GM19438 (cell line): Measurements from ENCODE around the gene NRGN.

ENCODE experiments used
- ATAC-seq: cut with Tn5 transposase; IDR thresholded peaks from one replicate; pipeline ENCODE4 v1.9.1; 2021; ENCODE audit warnings: low read depth; ENCODE audit not compliant: unreplicated experiment

NRGN gene

DNA sequence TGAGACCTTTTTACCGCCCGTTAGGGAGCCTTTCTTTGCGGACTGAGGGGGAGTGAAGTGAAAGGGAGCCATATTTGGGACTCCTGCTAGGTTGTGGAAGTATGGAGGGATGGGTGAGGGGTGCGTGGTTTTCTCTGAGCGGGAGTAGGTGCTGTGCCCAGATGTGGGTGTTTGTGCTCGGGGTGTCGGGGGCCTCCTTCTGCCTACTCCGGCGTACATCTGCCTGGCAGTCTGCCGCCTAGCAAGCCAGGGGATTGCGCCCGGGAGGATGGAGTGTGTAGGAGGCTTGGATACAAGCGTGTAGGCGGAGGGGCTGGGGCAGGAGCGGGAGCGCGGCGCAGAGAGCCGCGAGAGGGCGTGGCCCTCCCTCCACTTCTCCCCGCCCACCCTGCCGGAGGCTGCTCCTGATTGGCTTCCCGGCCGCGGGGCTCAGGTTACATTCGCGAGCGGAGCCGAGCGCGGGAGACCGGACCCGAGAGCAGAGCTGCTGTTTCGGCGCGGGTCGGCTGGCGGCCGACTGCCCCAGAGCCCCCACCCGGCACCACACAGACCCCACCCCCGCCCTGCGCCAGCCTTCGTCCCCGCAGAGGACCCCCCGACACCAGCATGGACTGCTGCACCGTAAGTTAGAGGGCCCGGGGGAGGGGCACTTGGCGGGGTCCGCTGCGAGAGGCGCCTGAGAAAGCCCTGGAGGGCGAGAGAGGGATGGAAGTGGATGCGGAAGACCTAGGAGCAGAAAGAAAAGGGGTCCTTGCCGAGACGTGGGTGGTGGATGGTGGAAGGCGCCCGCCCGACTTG lies at the start of gene NRGN:
NRGN (plus strand) TSS at position 464 of the 798 bp plus-strand sequence; CDS start at position 607, 143 bp downstream.
- ATAC-seq: peak; percentile 96

DNA sequence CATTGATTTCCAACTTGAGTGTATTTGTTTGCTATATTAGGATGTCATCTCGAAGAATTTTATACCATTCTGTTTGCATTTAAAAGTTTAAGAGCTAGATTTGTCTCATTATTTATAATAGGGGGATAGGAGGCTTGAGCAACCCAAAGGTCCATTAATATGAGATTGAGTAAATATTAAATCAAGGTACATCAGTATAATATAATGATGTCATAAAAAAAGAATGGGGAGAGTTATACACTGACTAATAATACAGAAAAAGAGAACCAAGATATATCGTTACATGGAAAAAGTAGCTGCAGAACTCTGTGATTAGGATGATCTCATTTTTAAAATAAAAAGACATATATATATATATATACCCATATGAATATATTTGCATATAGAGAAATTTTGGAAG lies 46.6 kb upstream of the NRGN start:
- ATAC-seq: no peak

DNA sequence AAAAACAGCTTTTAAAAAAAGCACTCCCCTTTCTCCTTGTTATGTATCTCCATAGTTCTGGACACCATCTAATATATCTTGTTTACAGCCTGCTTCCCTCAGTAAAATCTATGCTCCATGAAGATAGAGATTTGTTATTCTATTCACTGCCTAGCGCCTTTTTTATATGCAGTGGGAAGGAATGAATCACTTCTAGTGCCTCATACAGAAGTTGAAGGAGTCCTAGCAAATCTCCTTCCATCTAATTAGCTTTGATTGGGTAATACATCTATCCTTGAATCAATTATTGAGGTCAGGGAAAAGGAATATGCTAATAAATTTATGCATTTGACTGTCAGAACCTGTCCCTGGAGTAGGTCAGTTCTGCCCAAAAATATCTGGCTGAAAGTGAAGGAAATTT lies 40.2 kb upstream of the NRGN start:
- ATAC-seq: no peak

DNA sequence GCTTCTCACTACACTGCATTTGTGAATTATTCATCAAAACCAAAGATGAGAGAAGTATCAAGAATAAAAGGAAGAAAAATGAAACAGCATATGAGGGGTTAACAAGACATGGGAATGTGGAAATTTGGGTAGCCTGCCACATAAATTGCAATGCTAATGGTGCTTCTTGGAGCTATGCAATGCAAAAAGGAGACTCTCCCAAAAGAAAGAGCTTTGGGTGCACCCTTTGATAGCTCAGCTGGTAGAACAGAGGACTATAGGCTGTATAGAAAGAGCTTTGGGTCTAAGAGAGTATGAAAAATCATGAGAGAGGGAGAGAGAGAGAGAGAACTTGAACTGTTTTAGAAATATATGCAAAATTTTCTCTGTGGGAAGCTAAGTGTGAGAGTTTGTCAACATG lies 39.7 kb upstream of the NRGN start:
- ATAC-seq: no peak

DNA sequence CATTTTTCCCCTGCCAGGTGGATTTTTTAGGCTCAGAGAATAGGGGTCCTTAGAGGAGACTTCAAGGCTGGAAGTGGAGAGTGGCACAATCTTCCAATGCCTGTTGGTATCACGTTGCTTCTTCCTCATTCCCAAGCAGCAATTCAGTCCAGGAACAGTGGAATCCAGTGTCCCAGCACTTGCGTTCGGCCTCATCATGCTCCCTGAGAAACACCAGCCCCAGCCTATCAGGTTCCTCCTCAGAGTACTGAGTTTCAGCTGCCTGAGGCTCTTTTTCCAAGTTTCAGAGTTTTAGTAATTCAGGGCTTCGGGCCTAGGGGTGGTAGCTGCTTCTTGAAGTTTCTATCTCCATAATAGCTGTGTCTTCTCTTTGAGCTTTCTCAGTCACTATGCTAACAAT lies 31.9 kb upstream of the NRGN start:
- ATAC-seq: no peak

DNA sequence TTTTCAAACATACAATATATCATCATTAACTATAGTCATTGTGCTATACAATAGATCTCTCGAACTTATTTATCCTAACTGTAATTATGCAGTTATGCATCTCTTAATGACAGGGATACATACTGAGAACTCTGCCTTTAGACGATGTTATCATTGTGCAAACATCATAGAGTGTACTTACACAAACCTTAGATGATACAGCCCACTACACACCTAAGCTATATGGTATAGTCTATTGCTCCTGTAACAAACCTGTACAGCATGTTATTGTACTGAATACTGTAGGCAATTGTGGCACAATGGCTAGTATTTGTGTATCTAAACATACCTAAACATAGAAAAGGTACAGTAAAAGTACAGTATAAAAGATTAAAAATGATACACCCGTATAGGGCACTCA lies 27.4 kb upstream of the NRGN start:
- no peak for ATAC-seq

DNA sequence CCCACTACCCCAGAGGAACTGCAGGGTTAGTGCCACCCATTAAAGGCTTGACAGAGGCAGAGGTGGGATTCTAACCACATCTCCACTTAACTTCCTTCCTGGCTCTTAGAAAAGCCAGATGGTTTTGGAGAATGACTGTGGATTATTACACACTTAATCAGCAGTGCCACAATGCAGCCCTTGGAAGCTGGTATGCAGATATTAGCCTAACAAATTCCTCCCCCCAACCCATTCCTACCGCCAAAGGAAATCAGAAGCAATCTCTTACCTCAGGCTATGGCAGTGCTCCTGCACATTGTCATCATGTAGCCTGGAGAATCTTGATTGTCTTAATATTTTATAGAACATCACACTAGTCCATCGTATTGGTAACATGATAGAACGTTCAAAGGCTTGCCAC lies 23.2 kb upstream of the NRGN start:
- ATAC-seq: no peak

DNA sequence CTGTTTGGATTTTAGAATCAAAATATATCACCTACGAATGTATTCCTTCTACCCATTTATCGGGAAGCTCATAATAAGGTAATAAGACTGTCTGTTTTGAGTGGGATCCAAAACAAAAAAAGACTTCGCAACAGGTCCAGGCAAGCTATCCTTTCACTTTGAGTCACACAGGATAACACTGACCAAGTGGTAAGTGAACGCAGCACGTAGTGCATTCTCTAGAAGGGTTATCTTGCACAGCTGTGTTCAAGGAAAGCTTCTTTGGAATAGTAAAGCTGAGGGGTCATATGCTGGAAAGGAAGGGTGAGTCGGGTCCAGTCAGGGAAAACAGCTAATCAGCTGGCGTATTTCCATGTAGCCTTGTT lies 22.3 kb upstream of the NRGN start:
- ATAC-seq: peak; percentile 54

DNA sequence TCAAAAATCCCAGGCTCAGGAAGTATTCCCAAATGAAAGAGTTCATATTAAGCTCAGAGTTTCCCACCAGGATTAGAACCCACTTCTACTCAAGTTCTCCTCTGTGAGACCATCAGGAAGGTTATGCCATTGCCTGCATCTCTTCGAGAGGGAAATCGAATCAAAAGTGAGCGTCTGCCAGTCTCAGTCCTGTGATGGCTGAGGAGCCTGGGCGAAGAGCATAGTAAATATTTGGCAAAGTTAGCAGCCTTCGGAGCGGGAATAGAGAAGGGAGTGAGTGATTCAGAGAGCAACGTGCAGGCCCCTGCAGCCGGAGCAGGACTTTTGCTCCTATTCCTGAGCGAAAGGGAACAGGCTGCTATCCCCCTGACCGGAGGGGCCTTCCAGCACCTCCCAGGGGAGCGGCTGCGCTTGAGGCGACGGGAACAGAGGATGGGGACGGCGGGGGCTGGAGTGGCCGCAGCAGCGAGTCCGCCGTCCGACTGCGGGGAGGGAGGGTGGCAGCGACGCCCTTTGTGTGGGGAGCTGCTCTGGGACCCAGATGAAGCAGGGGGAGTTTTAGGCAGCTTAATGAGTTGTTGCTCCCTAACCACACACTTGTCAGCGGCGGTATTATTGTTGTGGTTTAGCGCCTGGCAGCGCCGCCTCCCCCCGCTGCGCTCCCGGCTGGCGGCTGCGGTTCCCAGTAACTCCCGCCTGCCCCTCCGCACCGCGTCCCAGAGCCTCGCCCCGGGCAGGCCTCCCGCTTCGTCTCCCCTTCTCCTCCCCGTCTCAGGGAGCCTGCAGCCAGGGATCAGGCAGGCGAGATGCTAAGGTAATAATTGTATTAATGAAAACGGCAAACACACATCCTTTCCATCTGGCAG lies 21.7 kb upstream of the NRGN start:
- ATAC-seq: peak; percentile 47

DNA sequence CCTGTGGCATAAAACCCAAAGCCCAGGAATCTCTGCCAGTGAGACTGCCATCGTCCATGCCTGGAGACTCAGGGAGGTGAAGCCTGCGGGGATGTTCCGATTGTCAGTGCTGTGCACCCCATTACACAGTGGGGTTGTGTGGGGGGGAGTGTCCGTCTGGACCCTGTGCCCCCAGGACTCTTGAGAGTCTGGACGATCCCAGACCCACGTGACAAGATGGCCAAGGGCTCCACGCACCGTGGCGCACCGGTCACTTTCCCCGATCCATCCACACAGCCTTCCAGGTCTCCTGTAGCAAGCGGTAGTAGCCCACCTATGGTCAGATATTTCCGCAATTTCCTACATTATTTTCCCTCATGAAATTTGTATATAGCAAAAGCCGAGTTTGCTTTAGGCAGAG lies 20.9 kb upstream of the NRGN start:
- ATAC-seq: no peak

DNA sequence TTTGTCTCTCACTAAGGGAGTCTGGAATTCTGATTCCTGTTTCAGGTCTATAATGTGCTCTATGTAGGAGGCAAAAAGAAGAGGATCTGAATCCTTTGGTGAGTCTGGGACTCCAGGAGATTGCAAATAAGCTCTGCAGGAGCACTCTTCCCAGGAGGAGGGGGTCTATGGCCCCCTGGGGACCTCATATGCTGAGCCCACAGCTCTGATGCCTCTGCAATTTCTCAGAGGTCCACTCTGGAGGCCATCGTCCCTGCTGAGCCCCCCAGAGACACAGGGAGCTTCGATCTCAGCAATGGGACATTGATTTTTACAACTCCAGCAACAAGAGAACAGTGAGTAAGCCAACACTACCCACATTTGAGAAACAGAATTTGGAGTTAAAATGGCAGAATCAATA lies 20.2 kb upstream of the NRGN start:
- no peak for ATAC-seq

DNA sequence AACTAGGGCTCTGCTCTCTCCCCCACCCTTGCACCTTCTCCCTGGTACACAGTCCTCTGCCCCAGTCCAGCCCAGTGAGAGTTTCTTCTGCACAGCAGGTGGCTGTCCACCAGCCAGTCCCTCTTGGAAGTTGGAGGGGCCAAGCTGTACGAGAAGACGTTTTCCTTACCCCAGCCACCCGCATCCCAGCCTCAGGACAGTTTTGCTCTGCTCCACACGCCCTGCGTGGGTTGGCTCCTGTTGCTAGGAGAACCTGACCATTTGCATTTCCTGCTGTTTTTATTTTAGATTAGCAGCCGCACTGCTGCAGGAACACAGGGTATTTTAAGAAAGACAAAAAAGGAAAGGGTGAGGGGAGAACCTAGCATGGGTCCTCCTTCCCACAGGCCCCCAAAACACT lies 17.6 kb upstream of the NRGN start:
- ATAC-seq: no peak

DNA sequence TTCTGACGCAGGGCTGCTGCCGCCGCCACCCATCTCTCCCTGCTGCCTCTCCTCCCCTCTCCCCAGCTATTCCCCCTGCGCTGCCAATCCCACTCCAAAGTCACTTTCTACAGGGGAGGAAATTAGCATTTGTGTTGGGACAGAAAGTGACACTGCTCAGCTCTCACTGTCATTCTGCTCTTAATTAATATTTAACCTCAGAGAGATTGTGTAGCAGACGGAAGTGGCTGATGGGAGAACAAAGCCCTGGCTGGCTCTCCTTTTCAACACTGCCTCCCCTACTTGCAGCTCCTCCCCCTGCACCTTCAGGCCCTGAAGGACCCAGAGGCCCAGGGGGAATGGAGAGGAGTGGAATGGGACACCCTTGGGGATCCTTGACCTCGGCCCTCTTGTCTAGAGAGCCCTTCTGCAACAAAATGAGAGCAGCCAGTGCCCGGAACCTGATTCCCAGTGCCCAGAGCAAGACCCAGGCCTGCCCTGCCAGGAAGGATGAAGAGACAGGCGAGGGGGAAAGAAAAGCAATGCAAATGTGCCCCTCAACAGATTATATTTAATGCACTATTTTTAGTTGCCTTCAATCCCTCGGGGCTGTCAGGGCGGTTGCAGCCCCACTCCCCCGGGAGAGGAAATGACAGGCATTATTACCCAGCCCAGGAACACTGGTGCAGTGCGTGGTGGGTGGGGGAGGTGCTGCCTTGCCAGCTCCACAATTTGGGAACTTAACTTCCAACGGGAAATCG lies 14.6 kb upstream of the NRGN start:
- peak; percentile 95 for ATAC-seq

DNA sequence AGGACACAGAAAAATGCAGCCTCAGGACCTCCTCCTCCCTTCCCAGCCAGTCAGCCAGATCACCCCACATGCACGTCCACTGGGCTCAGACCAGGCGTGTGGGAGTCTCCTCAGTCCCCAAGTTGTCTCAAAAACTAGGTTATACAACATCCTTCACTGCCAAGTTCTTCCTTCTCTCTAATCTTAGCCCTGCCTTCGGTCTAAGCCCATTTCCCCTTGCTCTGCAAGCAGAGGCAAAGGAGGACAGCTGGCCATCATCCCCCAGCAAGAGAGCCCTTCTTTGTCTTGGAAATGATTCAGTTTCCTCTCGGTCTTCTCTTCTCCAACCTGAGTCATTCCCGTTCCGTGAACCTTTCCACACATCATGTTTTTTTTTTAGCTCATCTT lies 14.0 kb upstream of the NRGN start:
- ATAC-seq: peak; percentile 10

DNA sequence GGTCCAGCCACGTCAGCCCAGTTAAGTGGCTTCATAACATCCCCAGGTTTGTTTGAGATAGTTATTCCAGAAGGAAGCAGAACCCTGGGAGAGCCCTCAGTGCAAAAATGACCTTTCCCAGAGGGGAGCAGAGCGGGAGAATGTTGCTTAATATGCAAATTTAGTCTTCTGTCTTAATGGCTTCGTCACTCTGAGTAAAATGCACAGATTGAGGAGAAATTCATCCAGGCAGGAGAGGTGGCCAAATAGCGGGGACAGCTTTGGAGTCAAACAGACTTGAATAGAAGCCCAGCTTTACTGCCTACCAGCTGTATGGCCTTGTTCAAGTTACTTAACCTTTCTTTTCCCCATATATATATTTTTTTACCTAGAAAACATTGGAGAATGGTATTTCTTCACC lies 12.3 kb upstream of the NRGN start:
- no peak for ATAC-seq

DNA sequence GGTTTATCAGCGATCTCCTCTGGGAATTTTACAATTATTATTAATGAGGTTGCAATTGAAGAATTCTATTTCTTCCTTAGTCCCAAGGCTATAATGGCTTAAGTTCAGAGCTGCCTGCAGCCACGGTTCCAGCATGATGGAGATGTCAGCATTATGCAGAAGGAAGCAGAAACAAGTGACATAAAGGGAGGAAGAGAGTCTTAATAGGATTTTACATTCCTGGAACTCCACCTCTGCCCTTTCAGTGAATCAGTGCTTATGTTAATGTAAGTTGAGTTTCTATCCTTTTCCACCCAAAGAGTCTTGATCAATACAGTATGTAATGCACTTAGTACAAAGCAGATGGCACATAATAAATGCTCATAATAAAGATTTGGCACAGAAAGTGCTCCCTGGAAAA lies 11.6 kb upstream of the NRGN start:
- ATAC-seq: no peak

DNA sequence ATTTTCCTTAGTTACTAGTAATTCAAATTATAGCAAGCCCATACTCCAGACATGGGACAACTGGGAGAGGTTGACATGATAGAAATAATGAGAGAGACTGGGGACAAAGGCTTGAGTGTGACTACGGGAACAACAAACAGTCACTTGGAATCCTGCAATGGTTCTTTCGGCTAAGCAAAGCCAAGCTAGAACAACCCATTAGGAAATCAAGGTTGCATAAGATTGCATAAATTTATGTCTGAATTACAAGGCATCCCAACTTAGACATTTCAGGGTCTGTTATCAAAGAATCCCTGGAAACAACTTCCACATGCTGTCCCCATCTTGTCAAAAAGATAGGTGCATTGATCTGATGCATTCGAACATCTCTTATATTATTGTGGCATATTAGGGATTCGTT lies 10.2 kb upstream of the NRGN start:
- no peak for ATAC-seq

DNA sequence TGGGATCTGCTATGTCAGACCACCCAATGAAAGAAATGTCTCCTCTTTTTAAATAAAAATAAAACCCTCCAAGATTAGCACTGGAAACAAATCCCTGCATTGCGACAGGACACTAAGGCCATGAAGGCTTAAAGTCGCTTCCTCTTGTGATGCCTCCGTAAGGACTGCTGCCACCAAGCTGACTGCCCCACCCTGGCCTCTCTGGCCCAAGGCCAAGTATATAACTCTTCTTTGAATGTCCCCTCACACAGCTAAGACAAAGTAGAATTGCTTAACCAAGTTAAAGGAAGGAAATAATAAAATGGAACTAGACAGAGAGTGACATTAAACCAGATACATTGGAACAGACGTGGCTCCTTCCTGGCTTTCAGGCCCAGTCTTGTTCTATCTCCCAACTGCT lies 7.5 kb upstream of the NRGN start:
- ATAC-seq: no peak

DNA sequence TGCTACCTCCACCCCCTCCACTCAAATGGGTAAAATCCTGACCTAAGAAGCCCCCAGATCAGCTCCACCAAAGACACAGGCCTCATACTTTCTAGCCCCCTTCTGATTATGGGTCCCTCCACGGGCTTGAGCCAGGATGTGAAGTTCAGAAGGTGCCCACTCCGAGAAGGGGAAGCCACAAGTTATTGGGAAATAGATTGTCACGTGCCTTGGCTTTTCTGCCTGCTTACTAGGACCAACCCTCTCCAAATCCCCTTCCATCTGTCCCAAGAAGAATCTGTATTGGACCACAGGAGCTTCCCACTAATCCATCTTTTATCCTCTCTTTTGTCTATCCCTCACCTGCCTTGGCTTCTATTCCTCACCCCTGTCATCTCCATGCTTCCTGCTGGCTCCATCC lies 3.0 kb upstream of the NRGN start:
- ATAC-seq: no peak

DNA sequence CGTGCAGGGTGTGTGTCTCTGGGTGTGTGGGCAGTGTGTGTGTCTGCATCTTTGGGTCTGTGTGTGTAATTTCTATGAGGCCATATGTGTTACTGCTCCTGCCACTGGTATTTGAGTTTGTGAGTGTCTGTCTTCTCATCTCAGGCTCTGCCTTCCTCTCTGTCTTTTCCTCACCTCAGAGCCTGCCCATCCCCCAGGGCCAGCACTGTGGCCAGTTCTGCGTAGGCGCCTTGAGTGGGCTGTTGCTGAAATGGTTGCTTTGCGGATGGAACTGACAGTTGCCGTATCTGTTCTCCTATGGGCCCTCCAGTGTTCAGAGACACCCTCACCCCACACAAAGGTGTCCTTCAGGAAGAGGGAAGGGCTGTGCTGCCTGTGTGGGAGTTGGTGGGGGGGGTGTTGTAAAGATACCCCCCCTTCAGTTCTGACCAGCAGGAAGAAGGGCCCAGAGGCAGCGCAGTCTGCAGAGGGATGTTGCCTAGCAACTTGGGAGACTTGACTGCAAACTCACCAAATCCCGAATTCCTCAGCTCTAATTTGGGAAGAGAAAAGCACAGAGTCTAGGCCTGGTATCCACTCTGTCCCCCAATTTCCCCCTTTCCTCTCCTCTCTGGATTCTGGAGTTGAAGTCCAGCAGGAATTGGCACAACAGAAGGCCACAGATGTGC lies 2.0 kb upstream of the NRGN start:
- ATAC-seq: no peak
